Panc1 (cell line): ENCODE measurements around the gene MAEA.

Source experiments
- POLR2AphosphoS5 ChIP-seq: IDR thresholded peaks from 2 replicates; pipeline ENCODE4 v1.6.1; 2012; ENCODE audit warnings: mild to moderate bottlenecking, low read depth, low read length, moderate library complexity
- TF ChIP-seq, protein P1 (sequence below): fragments of 450-650 bp; IDR thresholded peaks from 2 replicates; pipeline ENCODE4 v1.5.1; 2017; ENCODE audit warnings: mild to moderate bottlenecking

DNA sequence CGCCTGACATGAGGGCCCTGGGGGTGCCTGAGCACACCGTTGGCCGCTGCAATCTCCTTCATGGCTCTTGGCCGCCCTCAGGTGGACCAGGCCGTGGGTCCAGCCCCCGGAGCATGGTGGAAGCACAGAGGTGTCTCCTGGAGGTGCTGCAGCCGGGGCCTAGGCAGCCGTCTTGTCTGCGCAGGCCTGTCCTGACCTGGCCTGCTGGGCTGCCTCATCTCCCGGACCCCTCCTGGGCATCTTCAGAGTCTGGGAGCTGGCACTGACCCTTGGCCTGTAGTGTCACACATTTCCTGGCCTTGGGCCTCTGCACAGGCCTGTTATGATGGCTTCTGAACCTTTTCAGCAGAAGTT lies 78.2 kb downstream of the MAEA start:
- TF ChIP-seq, protein P1, sequence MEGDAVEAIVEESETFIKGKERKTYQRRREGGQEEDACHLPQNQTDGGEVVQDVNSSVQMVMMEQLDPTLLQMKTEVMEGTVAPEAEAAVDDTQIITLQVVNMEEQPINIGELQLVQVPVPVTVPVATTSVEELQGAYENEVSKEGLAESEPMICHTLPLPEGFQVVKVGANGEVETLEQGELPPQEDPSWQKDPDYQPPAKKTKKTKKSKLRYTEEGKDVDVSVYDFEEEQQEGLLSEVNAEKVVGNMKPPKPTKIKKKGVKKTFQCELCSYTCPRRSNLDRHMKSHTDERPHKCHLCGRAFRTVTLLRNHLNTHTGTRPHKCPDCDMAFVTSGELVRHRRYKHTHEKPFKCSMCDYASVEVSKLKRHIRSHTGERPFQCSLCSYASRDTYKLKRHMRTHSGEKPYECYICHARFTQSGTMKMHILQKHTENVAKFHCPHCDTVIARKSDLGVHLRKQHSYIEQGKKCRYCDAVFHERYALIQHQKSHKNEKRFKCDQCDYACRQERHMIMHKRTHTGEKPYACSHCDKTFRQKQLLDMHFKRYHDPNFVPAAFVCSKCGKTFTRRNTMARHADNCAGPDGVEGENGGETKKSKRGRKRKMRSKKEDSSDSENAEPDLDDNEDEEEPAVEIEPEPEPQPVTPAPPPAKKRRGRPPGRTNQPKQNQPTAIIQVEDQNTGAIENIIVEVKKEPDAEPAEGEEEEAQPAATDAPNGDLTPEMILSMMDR = no peak
- no peak for TF ChIP-seq POLR2AphosphoS5
